ENCODE measurements around the gene MAD1L1.

MAD1L1 gene

GRCh38 chr7:2082139-2082998 lies 150.4 kb downstream of the MAD1L1 start:
- DNase-seq, result peak; percentile 20 to 67 (median 37)

DNA sequence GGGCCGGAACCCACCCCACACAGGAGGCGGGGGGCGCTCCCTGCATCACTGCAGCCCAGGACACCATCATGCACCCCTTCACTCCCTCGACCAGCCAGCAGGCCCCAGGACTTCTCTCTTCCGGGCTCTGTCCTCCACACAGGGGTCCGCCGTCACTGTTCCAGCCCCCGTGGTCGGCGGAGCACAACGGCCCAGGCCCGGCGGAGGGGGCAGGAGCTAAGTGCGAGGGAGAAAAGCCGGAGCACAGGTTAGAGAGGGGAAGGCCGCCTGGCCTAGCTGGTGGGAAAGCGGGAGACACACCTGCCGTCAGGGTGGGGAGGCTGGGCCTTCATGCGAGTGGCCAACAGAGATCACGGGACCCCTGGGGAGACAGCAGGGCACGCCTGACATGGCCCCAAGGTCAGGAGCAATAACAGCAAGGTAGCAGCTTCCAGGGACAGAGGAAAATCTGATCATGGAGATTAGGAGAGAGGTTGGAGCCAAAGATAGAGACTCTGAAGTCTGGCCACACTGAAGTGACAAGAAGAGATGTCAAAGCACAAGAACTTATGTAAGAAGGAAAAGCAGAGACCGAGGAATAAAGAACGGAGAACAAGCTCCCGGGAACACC lies 151.1 kb downstream of the MAD1L1 start:
- no peak for DNase-seq

- no peak for DNase-seq
These were observed 152.3 kb downstream of the MAD1L1 start for GRCh38 chr7:2080477-2080876.

DNA sequence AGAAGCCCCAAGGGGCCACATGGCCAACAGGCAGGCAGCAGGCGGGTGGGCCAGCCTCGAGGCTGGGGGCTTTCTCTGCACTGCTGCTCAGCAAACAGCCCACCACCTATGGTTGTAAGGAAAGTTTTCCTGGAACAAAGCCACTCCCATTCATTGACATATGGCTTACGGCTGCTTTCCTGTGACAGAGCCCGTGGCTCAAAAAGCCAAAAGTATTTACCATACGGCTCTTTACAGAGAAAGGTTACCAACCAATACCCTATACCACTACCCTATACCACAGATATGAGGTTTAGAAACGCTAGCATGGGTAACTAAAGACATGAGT lies 152.7 kb downstream of the MAD1L1 start:
- no peak for DNase-seq

GRCh38 chr7:2079332-2080059 lies 153.2 kb downstream of the MAD1L1 start:
- no peak for DNase-seq

DNA sequence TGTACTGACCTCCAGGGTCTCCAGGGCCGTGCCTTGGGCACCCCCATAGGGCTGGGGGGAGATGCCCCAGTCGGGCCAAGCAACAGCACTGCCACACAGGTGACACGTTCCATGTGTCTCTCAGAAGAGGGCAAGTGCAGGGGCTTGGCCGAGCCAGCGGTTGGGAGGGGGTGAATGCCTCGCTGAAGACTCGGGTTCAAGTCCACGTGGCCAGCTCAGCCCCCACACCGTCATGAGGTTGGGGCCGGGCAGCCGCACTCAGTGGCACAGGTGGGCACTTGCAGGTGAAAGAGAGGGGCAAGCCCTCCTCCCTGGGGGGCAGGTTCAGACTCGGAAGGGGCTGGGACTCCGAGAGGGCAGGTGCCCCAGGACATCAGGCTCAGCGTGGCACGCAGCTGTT lies 153.8 kb downstream of the MAD1L1 start:
- no peak for DNase-seq

GRCh38 chr7:2076649-2077064 lies 156.1 kb downstream of the MAD1L1 start:
- no peak for DNase-seq

DNA sequence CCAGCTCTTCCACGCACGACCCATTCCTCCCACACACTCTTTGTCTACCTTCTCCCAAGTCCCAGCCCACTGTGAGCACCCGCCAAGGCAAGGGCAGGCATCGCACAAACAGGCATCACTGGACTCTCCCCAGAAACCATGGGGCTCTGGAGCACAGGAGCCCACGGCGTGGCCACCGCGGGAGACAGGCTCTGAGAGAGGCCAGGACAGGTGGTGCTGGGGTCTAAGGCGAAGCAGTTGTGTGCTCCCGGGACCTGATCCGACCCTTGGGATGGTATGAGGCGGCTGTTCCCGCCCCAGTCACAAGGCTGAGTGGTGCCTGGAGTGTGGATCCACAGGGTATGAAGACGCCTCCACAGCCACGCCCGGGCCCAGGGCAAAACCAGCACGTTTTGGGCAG lies 156.9 kb downstream of the MAD1L1 start:
- DNase-seq, result no peak

DNA sequence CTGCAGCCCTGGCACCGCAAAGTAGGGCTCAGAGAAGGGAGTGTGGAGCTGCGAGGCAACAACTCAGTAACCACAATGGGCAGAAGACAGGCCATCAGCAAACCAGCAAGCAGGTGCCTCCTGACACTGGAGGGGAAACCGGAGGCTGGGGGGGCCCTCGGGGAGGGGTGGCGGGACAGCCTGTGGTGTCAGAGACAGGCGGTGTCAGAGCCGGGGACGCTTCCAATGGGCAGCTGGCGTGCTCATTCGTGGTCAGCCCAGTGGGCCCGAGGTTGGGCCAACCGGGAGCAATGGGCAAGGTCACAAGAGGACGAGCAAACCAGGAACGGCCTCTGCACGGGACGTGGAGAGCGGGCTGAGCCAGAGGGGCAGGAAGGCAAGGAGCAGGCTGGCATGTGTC lies 158.1 kb downstream of the MAD1L1 start:
- DNase-seq, result no peak

- no peak for DNase-seq
These were observed 159.9 kb downstream of the MAD1L1 start for GRCh38 chr7:2072798-2073197.

- DNase-seq, result no peak
These were observed 160.7 kb downstream of the MAD1L1 start for GRCh38 chr7:2072042-2072441.

- DNase-seq, result no peak
These were observed 161.5 kb downstream of the MAD1L1 start for GRCh38 chr7:2071133-2071832.

DNA sequence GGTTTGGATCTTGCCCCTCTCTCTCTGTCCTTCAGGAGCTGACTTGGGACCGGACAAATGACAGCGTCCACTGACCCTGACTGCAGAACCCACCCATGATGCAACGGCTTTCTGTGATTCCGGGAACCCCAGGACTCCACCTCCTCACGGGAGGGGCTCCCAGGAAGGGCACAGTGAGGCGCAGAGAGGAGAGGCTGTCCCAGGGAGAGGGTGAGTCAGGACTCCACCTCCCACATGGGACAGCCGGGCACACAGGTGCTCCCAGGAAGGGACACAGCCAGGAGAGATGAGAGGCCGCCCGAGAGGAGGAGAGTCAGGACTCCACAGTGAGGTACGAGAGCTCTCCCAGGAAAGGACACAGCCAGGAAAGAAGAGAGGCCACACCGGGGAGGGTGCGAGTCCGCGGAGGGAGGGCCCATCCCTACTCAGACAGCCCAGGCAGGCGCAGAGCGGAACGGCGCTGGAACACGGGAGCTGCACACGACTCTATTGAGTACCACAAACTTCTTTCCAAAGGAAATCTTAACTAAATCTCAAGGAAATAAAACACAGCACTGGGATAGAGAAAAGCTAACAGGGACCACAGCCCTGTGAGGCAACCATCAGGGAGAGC lies 162.5 kb downstream of the MAD1L1 start:
- DNase-seq, result no peak

- DNase-seq, result peak in 1 of 3 experiments; percentile 11
These were observed 163.3 kb downstream of the MAD1L1 start for GRCh38 chr7:2069472-2069860.

DNA sequence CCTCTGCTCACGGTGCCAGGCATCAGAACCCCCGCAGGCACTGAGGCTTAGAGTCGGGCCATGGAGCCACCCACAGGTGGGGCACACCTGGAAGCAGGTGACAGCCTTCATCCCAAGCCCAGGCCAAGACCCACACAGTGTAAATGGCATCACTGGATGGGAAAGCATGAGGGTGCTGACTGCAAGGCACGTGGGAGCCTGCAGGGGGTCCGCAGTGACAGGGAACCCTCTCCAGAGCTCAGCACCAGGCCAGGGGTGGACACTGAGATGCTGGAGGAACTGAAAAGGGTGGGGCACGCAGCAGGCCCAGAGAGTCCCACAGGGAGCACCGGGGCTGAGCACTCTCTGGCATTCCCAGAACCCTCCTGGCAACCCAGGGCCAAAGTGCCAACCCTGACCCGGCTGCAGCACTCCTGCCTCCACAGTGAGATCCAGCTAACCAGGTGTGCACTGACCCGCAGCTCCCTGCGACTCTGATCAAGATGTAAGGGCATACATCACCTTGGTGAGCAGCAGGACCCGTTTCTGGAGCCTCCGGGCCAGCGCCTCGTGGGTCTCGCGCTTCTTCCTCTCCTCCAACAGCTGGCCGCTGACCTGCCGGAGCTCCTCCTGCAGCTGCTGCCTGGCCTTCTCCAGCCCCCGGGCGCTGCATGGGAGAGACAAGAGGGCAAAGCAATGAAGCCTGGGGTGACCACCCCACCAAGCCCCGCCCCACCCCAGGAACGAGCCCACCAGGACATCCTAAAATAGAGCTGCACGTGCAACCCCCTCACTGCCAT lies 163.9 kb downstream of the MAD1L1 start:
- DNase-seq, result no peak

- no peak for DNase-seq
These were observed 166.4 kb downstream of the MAD1L1 start for GRCh38 chr7:2066251-2066919.

- DNase-seq, result peak in 1 of 3 experiments; percentile 12
These were observed 167.2 kb downstream of the MAD1L1 start for GRCh38 chr7:2065528-2065927.

DNA sequence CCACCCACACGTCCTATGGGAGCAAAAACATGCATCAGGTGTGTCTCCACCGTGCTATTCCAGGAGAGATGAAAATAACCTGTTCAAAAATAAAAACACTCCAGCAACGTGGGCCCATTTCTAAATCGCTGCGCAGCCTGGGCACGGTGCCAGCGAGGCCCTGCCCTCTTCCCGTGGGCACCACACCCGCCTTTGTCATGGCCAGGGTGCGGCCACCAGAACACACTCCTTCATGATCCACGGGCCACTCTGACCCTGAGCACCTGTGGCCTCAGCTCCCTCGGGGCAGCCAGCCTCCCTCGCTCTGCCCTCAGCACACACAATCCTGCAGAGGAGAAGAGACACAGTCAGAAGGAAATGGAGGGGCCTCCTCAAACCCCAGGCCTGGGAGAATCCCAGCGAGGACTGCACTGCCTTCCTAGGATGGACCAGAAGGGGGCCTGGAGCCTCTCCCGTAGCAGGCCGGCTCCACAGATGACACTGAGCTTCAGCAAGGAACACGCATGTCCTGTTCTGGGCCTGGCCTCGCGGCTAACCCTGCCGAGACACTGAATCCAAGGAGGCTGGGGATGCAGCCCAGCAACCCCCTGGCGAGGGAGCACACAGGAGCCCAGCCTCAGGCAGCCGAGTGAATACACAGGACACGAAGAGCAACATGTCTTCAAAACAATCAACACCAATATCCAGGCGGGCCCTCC lies 169.0 kb downstream of the MAD1L1 start:
- peak; percentile 28 to 41 (median 35) for DNase-seq

GRCh38 chr7:2062648-2063047 lies 170.1 kb downstream of the MAD1L1 start:
- DNase-seq, result no peak

DNA sequence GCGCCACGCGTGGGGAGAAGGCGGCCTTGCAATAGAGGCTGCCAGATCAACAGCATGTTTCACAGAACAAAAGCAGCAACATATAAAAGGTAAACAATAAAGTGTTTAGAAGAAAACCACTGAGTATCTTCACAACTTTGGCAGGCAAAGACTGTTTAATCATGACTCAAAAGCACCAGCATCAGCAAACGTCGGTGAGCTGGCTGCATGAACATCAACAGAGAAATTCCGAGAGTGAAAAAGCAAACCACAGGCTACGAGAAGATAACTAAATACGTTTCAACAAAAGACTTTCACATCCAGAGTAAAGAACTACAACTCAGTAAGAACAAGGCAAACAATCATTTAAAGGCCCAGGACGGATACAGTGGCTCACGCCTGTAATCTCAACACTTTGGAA lies 172.0 kb downstream of the MAD1L1 start:
- no peak for DNase-seq

Measured in NCI-H1417 (cell line).